Inferior parietal cortex (tissue), 1 donor: ENCODE results near the gene SNAP47.
"Not testable (repeated sequence)": the region's sequence is repeated elsewhere in the genome, so short reads cannot be mapped to it uniquely, and the experiment has no call there.

Source experiments
- DNase-seq: peaks from one replicate; pipeline ENCODE4 v3.0.0-alpha.2; 2016; ENCODE audit errors: extremely low spot score

The SNAP47 gene, protein sequence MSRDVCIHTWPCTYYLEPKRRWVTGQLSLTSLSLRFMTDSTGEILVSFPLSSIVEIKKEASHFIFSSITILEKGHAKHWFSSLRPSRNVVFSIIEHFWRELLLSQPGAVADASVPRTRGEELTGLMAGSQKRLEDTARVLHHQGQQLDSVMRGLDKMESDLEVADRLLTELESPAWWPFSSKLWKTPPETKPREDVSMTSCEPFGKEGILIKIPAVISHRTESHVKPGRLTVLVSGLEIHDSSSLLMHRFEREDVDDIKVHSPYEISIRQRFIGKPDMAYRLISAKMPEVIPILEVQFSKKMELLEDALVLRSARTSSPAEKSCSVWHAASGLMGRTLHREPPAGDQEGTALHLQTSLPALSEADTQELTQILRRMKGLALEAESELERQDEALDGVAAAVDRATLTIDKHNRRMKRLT

DNA sequence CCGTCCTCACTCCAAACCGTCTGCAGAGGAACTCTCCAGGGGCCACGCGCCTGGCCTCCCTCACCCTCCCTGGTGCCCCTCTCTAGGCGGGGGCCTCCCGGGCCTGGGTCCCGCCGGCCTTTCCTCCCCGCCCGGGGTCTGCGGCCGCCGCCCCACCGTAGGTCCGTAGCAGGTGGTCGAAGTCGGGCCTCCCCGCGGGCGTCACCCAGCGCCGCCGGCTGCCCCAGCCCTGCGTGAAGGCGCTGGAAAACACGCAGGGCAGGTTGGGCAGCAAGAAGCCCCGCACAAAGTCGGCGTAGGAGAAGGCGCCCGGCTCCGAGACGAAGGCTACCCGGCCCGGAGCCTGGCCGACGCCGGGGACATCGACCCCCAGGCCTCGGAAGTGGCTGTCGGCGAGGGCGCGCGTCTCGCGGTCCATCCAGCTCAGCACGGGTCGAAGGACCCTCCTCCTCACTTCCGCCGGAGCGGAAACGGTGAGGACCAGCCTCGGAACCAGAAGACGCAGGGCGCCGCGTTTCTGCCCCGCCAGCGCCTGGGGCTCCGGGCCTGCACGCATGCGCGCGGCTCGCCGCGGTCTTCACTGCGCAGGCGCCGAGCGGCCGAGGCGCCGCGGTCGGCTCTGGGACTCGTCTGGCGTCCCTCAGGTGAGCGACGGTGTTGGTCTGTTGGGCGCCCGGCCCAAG, at the start of gene SNAP47, which contains the start of gene JMJD4:
TSS of gene SNAP47 (plus strand) at position 580 of the 683 bp plus-strand sequence. CDS start 12,302 bp downstream, outside the sequence.
TSS of gene JMJD4 (minus strand) at position 447 of the 683 bp plus-strand sequence. CDS start at position 418, 29 bp downstream.
- peak; percentile 93 for DNase-seq

DNA sequence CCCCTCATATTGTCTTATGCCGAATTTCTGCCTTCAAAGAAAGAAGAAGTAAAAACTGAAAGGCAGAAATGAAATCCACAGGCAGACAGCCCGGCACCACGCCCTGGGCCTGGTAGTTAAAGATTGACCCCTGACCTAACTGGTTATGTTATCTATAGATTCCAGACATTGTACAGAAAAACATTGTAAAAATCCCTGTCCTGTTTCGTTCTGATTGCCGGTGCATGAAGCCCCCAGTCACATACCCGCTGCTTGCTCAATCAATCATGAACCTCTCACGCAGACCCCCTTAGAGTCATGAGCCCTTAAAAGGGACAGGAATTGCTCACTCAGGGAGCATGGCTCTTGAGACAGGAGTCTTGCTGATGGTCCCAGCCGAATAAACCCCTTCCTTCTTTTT, 49.4 kb upstream of the SNAP47 start:
- no peak for DNase-seq

DNA sequence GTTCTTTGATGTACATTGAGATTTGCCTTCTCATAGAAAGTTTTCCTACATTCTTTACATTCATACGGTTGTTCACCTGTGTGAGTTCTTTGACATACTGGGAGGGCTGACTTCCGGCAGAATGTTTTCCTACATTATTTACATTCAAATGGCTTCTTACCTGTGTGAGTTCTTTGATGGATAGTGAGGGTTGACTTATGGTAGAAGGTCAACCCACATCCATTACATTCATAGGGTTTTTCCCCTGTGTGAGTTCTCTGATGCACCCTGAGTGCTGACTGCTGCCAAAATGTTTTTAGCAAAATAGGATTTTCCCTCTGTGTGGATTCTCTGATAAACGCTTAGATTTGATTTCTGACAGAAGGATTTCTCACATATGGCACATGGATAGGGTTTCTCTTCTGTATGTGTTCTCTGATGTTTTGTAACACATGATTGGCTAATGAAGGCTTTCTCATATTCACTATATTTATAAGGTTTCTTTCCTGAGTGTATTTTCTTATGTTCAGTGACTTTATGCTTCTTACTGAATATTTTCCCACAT, 37.8 kb upstream of the SNAP47 start:
- no peak for DNase-seq

DNA sequence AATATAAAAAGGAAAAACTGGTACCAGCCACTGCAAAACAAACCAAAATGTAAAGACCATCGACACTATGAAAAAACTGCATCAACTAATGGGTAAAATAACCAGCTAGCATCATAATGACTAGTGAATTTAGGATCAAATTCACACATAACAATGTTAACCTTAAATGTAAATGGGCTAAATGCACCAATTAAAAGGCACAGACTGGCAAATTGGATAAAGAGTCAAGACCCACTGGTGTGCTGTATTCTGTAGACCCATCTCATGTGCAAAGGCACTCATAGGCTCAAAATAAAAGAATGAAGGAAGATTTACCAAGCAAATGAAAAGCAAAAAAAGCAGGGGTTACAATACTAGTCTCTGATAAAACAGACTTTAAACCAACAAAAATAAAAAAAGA, 33.6 kb upstream of the SNAP47 start:
- not testable (repeated sequence) for DNase-seq

DNA sequence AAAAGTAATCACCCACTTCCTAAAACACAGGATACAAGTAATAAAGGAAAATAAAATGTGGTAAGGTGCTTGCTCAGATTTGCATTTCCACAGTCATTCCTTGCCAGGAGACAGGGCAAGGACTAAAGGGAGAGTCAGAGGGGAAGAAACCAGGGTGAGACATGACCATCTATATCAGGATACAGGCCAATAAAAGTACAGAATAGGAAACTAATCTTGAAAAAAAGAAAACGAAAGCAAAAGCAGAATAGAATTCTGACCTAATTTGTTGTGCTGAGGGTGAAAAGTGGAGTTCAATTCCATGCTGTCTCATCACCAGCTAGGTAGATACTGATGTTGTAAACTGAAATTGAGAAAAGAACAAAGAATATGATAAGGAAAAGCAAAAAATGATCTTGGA, 27.4 kb upstream of the SNAP47 start:
- no peak for DNase-seq

DNA sequence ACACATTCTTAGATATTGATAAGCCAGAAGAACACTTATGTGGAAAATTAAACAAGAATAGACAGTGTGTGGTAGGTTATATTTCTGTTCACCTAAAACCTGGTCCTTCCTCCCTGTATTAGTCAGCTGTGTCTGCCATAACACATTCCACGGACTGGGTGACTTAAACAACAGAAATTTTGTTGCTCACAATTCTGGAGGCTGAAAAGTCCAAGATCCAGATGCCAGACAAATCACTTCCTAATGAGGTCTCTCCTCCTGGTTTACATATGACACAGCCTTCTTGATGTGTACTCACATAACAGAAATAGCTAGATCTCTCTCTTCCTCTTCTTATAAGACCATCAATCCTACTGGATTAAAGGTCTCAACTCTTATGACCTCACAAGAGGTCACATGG, 25.8 kb upstream of the SNAP47 start:
- DNase-seq = no peak

DNA sequence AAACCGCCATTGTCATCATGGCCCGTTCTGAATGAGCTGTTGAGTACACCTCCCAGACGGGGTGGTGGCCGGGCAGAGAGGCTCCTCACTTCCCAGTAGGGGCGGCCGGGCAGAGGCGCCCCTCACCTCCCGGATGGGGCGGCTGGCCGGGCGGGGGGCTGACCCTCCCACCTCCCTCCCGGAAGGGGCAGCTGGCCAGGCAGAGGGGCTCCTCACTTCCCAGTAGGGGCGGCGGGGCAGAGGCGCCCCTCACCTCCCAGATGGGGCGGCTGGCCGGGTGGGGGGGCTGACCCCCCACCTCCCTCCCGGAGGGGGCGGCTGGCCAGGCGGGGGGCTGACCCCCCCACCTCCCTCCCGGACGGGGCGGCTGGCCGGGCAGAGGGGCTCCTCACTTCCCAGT, 24.8 kb upstream of the SNAP47 start:
- DNase-seq = not testable (repeated sequence)

DNA sequence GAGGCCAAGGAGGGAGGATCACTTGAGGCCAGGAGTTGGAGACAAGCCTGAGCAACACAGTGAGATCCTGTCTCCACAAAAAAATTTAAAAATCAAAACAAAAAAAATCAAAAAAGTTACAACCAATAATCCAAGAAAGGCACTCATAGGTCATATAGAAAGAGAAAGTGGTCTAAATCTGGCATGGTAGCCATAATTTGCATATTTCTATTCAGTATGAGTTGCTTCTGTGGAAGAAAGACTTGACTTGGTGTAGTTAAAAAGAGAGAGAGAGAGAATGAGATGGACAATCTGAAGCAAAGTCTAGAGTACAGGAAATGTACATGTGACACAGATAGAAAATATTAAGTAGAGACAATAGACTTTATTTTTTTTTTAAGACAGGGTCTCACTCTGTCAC, 22.6 kb upstream of the SNAP47 start:
- no peak for DNase-seq

DNA sequence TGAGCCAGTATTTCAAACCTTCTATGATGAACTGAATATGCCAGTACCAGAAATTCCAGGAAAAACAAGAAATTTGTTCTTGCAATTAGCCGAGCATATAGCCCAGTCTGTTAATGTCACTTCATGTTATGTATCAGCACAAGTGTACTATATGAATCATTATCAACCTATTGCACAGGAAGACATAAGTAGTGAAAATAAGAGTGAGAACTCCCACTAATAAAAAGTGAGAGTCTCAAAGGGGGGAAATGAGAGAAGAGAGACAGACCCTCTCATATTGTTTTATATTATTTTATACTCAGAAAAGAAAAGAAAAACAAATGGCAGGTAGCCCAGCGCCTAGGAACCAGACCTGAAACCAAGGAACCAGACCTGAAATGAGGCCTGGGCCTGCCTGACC, 16.3 kb upstream of the SNAP47 start:
- DNase-seq = no peak

DNA sequence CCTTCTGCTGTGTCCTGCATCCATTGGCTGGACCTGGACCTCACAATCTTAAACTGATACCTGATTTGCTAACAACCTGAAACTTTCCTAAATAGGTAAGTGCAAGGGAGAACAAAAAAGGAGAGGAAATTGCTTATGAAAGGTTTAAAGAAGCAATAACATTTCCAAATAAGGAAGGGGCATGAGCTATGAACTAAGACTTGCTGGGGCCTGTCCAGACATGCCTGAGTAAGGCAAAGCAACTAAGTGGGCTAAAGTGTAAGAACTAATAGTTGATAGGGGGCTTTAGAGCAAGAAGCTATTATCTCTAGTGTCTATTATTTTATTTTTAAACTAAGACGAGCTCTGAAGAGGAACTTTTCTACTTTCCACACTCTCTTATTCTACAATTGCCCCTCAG, 11.8 kb upstream of the SNAP47 start:
- no peak for DNase-seq

DNA sequence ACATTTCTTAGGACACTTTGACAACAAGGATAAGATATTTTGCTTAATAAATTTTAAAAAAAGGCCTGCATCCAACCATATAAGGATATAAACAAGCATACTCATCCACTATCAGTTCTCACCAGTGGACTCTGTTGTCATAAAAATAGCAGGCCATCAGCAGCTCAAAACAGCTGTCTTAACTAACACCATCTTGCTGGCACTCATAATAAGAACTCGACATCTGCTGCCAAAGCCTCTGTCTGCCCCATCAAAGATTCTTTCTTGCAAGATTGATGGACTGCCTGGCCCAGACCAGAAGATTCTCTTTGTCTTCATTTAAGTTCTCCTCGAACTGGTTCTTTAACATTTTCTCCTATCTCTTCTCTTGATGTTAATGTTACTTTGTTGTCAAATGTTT, 10.2 kb upstream of the SNAP47 start:
- no peak for DNase-seq

DNA sequence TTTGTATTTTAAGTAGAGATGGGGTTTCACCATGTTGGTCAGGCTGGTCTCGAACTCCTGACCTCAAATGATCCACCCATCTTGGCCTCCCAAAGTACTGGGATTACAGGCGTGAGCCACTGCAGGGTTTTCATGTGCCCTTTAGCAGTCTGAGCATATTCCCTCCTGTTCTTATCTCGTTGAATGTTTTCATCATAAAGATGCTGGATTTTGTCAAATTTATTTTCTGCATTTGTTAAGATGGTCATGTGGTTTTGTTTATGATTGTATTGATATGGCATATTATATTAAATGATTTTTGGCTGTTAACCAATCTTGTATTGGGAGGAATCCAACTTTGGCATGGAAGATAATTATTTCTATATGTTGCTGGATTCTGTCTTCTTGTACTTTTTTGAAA, 8.9 kb upstream of the SNAP47 start:
- DNase-seq = no peak

DNA sequence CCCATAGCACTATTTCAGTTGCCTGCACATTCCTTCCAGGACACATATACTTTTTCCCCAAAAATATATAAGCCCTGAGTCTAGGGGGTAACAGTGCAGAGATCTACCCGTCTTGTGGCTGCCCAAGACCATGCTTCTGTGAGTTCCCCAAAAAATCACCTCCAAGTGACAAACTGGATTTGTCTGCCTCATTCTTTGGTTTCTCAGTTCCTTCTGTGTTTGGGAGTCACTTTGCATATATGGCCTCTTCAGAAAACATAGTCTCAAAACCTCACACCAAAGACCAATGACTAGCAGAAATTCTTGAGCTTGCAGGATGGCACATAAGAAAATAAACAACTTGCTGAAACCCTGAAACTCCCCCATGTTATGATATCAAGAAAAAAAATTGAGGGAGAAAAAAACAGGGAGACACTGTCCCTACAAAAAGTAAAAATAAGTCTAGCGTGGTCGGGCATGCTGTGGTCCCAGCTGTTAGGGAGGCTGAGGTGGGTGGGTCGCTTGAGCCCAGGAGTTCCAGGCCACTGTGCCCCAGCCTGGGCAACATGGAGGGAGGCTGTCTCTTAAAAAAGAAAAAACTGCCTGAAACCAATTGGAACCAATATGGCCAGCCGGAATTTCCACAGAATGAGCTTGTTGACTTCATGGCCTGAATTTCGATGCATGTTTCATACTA, 8.2 kb upstream of the SNAP47 start:
- DNase-seq = no peak

DNA sequence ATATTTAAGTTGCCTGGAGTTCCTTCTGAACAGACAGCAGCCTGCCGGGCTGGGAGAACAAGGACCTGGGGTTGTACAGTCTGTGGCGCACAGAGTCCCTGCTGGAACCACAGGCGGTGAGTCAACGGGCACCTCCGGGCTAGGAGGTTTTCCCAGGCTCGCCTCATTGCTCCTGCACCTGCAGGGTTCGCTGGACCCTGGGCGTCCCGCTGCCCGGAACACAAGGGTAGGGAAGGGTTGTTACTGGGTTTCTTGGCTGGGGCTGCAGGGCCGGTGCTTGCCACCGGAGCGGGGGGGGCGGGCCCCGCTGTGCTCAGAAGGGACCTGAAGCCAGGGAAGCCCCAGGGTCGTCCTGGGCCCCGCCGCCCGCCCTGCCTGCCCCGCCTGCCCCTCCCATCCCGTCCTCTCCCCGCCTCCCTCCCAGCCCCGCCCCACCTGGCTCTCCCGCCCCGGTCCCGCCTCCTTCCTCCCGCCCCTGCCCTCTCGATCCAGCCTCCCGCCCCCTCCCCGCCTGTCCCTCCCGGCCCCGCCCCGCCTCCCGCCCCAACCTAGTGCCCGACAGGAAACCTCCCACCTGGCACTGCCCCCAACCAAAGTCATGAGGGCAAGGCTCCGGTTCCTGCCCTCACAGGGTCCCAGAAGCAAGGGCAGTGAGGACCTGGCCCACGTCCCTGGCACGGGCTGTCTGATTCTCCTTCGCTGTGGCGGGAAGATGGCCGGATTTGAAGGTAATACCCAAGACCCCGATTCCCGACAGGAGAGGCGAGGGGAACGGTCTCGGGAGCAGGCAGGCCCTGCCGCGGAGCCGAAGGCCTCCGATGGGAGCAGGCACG, 7.0 kb upstream of the SNAP47 start:
- DNase-seq = no peak

DNA sequence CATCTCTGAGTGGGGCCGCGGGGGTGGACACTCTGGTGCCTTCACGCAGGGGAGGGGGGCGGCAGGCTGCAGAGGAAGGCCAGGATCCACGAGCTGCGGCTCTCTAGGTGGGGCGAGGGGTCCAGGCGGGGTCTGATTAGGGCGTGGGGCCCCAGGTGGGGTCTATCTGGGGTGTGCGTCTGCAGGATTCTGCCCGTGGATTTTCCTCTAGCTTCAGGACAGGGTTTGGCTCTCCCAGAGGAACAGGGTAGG, 6.4 kb upstream of the SNAP47 start:
- no peak for DNase-seq

DNA sequence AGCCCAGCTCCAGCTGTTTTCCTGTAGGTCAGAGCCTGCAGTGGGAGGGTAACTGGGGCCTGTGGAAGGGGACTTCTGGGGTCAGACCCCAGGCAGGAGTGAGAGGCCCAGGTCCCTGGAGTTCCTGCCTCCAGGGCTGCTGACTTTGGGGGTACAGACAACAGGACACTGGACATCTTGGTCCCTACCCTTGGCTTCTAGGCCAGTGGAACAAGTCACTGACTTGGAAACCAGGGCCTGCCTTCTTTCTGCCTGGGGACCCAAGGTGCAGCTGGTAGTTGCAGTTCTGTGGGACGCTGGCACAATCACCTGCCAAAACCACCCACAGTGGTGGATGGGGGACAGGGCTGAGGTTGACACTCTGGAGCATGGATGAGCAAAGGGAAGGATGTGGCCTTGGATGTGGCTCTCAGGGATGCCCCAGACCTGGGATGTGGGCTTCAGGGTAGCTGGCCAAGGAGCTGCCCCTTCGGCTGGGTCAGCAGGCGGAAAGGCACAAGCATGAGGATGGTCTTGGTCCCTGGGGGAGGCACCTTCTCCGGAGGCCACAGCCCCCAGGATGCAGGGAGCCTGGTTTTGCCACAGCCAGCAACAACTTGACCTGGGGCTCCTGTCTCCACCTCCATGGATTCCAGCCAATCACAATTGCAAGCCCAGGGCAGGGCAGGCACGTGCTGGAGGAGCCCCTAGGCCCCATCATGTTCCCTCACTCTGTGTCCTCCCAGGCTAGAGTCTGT, 5.9 kb upstream of the SNAP47 start:
- no peak for DNase-seq

DNA sequence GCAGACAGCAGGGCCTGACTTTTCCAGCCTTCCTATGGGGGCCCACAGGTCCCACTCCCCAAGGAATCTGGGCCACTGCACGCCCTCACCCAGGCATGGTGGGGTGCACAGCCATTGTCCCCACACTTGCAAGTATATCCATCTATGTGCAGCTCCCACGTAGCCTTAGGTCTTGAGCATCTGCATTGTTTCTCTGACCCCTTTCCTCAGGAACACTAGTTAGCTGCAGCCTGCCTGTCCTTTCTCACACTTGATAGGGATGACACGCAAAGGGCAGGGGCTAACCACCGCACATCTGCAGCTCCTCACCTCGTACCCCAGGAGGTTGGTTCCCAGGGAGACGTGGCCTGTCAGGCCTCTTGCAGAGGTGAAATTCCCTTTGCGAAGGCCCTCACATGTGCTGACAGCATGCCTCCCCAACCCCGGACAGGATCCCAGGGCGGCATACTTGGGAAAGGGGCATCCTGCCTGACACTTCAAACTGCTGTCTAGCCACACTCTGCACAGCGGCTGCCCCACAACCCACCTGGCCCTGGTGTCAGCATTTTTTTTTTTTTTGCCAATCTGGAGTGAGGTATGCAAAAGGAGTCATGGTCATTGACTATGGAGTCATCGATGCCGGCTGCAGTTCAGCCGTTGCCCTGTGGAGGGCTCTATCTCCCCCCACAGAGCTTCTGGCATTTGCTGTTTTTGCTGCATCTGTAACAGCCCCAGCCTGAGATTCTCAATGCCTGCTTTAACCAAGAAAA, 5.2 kb upstream of the SNAP47 start:
- peak; percentile 58 for DNase-seq

DNA sequence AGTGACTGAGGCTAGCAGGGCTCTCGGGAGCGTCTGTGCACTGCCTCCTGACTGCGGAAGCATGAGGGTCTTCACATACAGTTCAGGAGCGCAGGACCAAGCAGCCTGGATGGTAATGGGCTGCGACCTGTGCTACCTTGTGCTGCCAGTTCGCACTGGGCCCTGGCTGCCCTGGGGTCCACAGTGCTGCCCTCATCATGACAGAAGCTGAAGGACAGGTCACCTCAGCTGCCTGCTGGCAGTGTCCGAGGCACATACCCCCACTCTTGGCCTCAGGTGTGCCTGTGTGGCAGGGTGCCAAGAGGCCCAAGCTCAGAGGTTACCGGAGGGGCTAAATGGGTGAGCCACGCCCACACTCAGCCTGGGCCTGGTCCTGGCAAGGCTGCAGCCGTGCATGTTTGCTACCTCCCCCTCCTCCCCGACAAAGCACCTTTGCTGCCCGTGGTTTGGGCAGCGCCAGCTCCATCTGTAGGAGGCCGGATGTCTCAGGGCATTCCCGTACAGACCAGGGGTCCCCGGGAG, 4.5 kb upstream of the SNAP47 start:
- DNase-seq = no peak

DNA sequence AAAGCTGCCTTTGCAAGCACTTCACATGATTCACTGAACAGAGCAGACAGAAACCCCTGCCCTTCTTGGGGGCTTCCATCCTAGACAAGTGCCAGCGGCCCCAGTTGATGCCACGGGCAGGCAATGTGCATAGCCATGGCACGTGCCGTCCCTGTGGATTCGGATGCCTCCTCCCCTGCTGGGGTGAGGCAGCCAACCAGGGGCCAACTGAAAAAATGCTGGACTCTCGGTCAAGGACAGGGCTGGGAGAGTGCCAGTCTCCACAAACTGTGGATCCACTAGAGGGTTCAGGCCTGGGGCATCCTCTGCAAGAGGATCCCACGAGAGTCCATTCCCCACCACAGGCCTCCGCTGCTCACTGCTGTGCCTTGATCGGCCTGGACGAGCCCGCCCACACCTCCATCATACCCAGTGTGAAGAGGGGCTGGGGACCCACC, 4.0 kb upstream of the SNAP47 start:
- DNase-seq = no peak
